GM18519 (cell line): Measurements from ENCODE around the gene RGS6.
"Not testable (repeated sequence)": the region's sequence is repeated elsewhere in the genome, so short reads cannot be mapped to it uniquely, and the experiment has no call there.

Source experiments
- ATAC-seq: cut with Tn5 transposase; IDR thresholded peaks from one replicate; pipeline ENCODE4 v1.9.1; 2021; ENCODE audit warnings: mild to moderate bottlenecking, moderate library complexity; ENCODE audit not compliant: unreplicated experiment, low FRiP score

The RGS6 gene

GRCh38 chr14:71932229-71932981, at the start of gene RGS6:
RGS6 (plus strand) TSS chr14:71932429.
- peak; percentile 71 for ATAC-seq

- ATAC-seq, result no peak
Measured at GRCh38 chr14:71883094-71883493, 49.1 kb upstream of the RGS6 start.

GRCh38 chr14:71885301-71885700, 46.9 kb upstream of the RGS6 start:
- no peak for ATAC-seq

- ATAC-seq, result not testable (repeated sequence)
Measured at GRCh38 chr14:71887802-71888201, 44.4 kb upstream of the RGS6 start.

GRCh38 chr14:71890541-71890940, 41.7 kb upstream of the RGS6 start:
- ATAC-seq, result no peak

GRCh38 chr14:71891185-71891584, 41.0 kb upstream of the RGS6 start:
- no peak for ATAC-seq

GRCh38 chr14:71891970-71892369, 40.3 kb upstream of the RGS6 start:
- ATAC-seq, result no peak

GRCh38 chr14:71905031-71905430, 27.2 kb upstream of the RGS6 start:
- no peak for ATAC-seq

GRCh38 chr14:71905860-71906259, 26.4 kb upstream of the RGS6 start:
- ATAC-seq, result no peak

- no peak for ATAC-seq
Measured at GRCh38 chr14:71907793-71908515, 24.3 kb upstream of the RGS6 start.

- no peak for ATAC-seq
Measured at GRCh38 chr14:71911669-71912068, 20.6 kb upstream of the RGS6 start.

GRCh38 chr14:71913342-71913741, 18.9 kb upstream of the RGS6 start:
- no peak for ATAC-seq

GRCh38 chr14:71918955-71919354, 13.3 kb upstream of the RGS6 start:
- ATAC-seq, result no peak

- no peak for ATAC-seq
Measured at GRCh38 chr14:71923513-71923912, 8.7 kb upstream of the RGS6 start.

- ATAC-seq, result no peak
Measured at GRCh38 chr14:71931492-71932228, 569 bp upstream of the RGS6 start.

- ATAC-seq, result no peak
Measured at GRCh38 chr14:71933001-71933587, 865 bp downstream of the RGS6 start.

- not testable (repeated sequence) for ATAC-seq
Measured at GRCh38 chr14:71938273-71938672, 6.0 kb downstream of the RGS6 start.

GRCh38 chr14:71939344-71939743, 7.1 kb downstream of the RGS6 start:
- not testable (repeated sequence) for ATAC-seq

- ATAC-seq, result not testable (repeated sequence)
Measured at GRCh38 chr14:71940500-71940899, 8.3 kb downstream of the RGS6 start.

GRCh38 chr14:71941616-71942015, 9.4 kb downstream of the RGS6 start:
- not testable (repeated sequence) for ATAC-seq
